HEK293 (cell line): ENCODE results near the gene ERVMER34-1.

Experiments used
- CTCF ChIA-PET: fragments of 350-600 bp; formaldehyde crosslinking; extraction: SDS; loops from one replicate; lab custom pipeline; 2021; ENCODE audit warnings: antibody characterized with exemption; lab: Yijun Ruan, JAX
- POLR2A ChIA-PET: fragments of 300-600 bp; formaldehyde crosslinking; extraction: SDS; loops from one replicate; lab custom pipeline; 2020; ENCODE audit warnings: antibody characterized with exemption, inconsistent platforms; lab: Yijun Ruan, JAX
- H3K27ac ChIP-seq: fragments of 200-500 bp; sonication (Bioruptor generic); 2 replicates; pipeline ENCODE4 v1.5.1; 2014; ENCODE audit warnings: low read depth, low read length, control low read depth, inconsistent platforms; ENCODE audit errors: extremely low read depth
- H3K36me3 ChIP-seq, 2 experiments: fragments of 200-500 bp in 1 of 2; sonication (Bioruptor generic) in 1 of 2; 1 replicate in 1 of 2; 2 replicates in 1 of 2; pipeline ENCODE4 v1.5.1; 2014 to 2017; ENCODE audit warnings: inconsistent platforms in 2 of 2, low read length in 2 of 2; ENCODE audit not compliant: control insufficient read depth in 2 of 2, insufficient read depth in 1 of 2
- H3K4me1 ChIP-seq: fragments of 200-500 bp; sonication (Bioruptor generic); 2 replicates; pipeline ENCODE4 v1.5.1; 2014; ENCODE audit warnings: mild to moderate bottlenecking, low read length, inconsistent platforms; ENCODE audit not compliant: control insufficient read depth, insufficient read depth
- H3K4me3 ChIP-seq: 2 replicates; pipeline ENCODE4 v1.5.1; 2011; ENCODE audit warnings: low read depth, mild to moderate bottlenecking, control low read depth, low read length, moderate library complexity
- H3K9me3 ChIP-seq: fragments of 200-500 bp; sonication (Bioruptor generic); 2 replicates; pipeline ENCODE4 v1.5.1; 2014; ENCODE audit warnings: low read depth, low read length, inconsistent platforms; ENCODE audit not compliant: control insufficient read depth, insufficient read depth
- GFI1B ChIP-seq: fragments of 450-650 bp; formaldehyde crosslinking; IDR thresholded peaks from 2 replicates; pipeline ENCODE4 v1.5.1; 2016; ENCODE audit warnings: missing biosample characterization, missing genetic modification characterization
- PRDM10 ChIP-seq: fragments of 450-650 bp; formaldehyde crosslinking; IDR thresholded peaks from 2 replicates; pipeline ENCODE4 v1.5.1; 2016; ENCODE audit warnings: missing biosample characterization, missing genetic modification characterization
- TCF7L2 ChIP-seq: IDR thresholded peaks from 2 replicates; pipeline ENCODE4 v1.6.1; 2011; ENCODE audit warnings: low read depth, mild to moderate bottlenecking, inconsistent platforms, low read length, moderate library complexity, borderline replicate concordance
- ZFP3 ChIP-seq: fragments of 450-650 bp; formaldehyde crosslinking; IDR thresholded peaks from 2 replicates; pipeline ENCODE4 v1.5.1; 2016; ENCODE audit warnings: low read depth, missing biosample characterization, missing genetic modification characterization
- ZFP41 ChIP-seq: fragments of 450-650 bp; formaldehyde crosslinking; IDR thresholded peaks from 2 replicates; pipeline ENCODE4 v1.5.1; 2016; ENCODE audit warnings: missing biosample characterization, missing genetic modification characterization, borderline replicate concordance
- ZNF146 ChIP-seq: fragments of 450-650 bp; formaldehyde crosslinking; IDR thresholded peaks from 2 replicates; pipeline ENCODE4 v1.5.1; 2016; ENCODE audit warnings: missing biosample characterization, missing genetic modification characterization
- ZNF155 ChIP-seq: fragments of 450-650 bp; formaldehyde crosslinking; IDR thresholded peaks from 2 replicates; pipeline ENCODE4 v1.5.1; 2016; ENCODE audit warnings: missing biosample characterization, missing genetic modification characterization
- ZNF16 ChIP-seq: fragments of 450-650 bp; formaldehyde crosslinking; IDR thresholded peaks from 2 replicates; pipeline ENCODE4 v1.5.1; 2016; ENCODE audit warnings: low read depth, missing biosample characterization, missing genetic modification characterization
- ZNF174 ChIP-seq: fragments of 450-650 bp; formaldehyde crosslinking; IDR thresholded peaks from 2 replicates; pipeline ENCODE4 v1.5.0; 2017; ENCODE audit warnings: missing biosample characterization, mild to moderate bottlenecking, missing genetic modification characterization
- ZNF214 ChIP-seq: fragments of 450-650 bp; formaldehyde crosslinking; IDR thresholded peaks from 2 replicates; pipeline ENCODE4 v1.5.1; 2017; ENCODE audit warnings: missing biosample characterization, mild to moderate bottlenecking, missing genetic modification characterization, borderline replicate concordance
- ZNF23 ChIP-seq: fragments of 450-650 bp; formaldehyde crosslinking; IDR thresholded peaks from 2 replicates; pipeline ENCODE4 v1.5.1; 2016; ENCODE audit warnings: missing biosample characterization, missing genetic modification characterization, borderline replicate concordance
- ZNF324 ChIP-seq: fragments of 450-650 bp; formaldehyde crosslinking; IDR thresholded peaks from 2 replicates; pipeline ENCODE4 v1.5.1; 2016; ENCODE audit warnings: missing biosample characterization, missing genetic modification characterization
- ZNF394 ChIP-seq: fragments of 450-650 bp; formaldehyde crosslinking; IDR thresholded peaks from 2 replicates; pipeline ENCODE4 v1.5.1; 2016; ENCODE audit warnings: missing biosample characterization, missing genetic modification characterization, mild to moderate bottlenecking, moderate library complexity, borderline replicate concordance
- ZNF48 ChIP-seq: fragments of 450-650 bp; formaldehyde crosslinking; IDR thresholded peaks from 2 replicates; pipeline ENCODE4 v1.5.1; 2016; ENCODE audit warnings: missing biosample characterization, missing genetic modification characterization
- ZNF549 ChIP-seq: fragments of 450-650 bp; IDR thresholded peaks from 2 replicates; pipeline ENCODE4 v1.5.1; 2018; ENCODE audit warnings: missing biosample characterization, missing genetic modification characterization, mild to moderate bottlenecking, inconsistent platforms, moderate library complexity
- ZNF600 ChIP-seq: fragments of 450-650 bp; formaldehyde crosslinking; IDR thresholded peaks from 2 replicates; pipeline ENCODE4 v1.5.1; 2016; ENCODE audit warnings: missing biosample characterization, missing genetic modification characterization
- ZNF701 ChIP-seq: fragments of 450-650 bp; formaldehyde crosslinking; IDR thresholded peaks from 2 replicates; pipeline ENCODE4 v1.5.1; 2016; ENCODE audit warnings: missing biosample characterization, missing genetic modification characterization
- TF ChIP-seq, protein P1 (sequence below): fragments of 450-650 bp; formaldehyde crosslinking; IDR thresholded peaks from 2 replicates; pipeline ENCODE4 v1.5.1; 2016; ENCODE audit warnings: missing biosample characterization, missing genetic modification characterization
- TF ChIP-seq, protein P2 (sequence below): fragments of 450-650 bp; formaldehyde crosslinking; IDR thresholded peaks from 2 replicates; pipeline ENCODE4 v1.5.1; 2017; ENCODE audit warnings: missing biosample characterization, missing genetic modification characterization
- TF ChIP-seq, protein P3 (sequence below): fragments of 450-650 bp; formaldehyde crosslinking; IDR thresholded peaks from 2 replicates; pipeline ENCODE4 v1.5.1; 2017; ENCODE audit warnings: missing biosample characterization, missing genetic modification characterization

The ERVMER34-1 gene

GRCh38 chr4:52729586-52729985 lies 21.6 kb downstream of the ERVMER34-1 start:
- H3K27ac ChIP-seq, result no peak overlapping the region
- H3K36me3 ChIP-seq, result no peaks in the 10 kb centered on the region
- no peak overlapping the region for H3K4me3 ChIP-seq
- H3K4me1 ChIP-seq, result no peaks in the 10 kb centered on the region
- ChIA-PET POLR2A (no interaction called here), CTCF (no interaction called here)
- TF ChIP-seq ZNF48 (tag by site-specific recombination) (no peak), GFI1B (tag by site-specific recombination) (no peak)
- TF ChIP-seq, all 188 proteins: peak for 0
- H3K9me3 ChIP-seq, result no peaks in the 10 kb centered on the region

- Histone ChIP-seq H3K4me1 (no peaks in the 10 kb centered on the region), H3K36me3 (no peaks in the 10 kb centered on the region), H3K9me3 (no peaks in the 10 kb centered on the region), H3K4me3 (no peak overlapping the region), H3K27ac (no peak overlapping the region)
- ChIA-PET CTCF (no interaction called here), POLR2A (no interaction called here)
- TF ChIP-seq TCF7L2, result no peak
- TF ChIP-seq ZNF394 (tag by site-specific recombination), result no peak
- TF ChIP-seq ZNF549 (tag by site-specific recombination), result no peak
- no peak for TF ChIP-seq ZFP3
- no peak for TF ChIP-seq ZNF174 (tag by site-specific recombination)
- no peak for TF ChIP-seq ZNF324 (tag by site-specific recombination)
- TF ChIP-seq, protein P1, sequence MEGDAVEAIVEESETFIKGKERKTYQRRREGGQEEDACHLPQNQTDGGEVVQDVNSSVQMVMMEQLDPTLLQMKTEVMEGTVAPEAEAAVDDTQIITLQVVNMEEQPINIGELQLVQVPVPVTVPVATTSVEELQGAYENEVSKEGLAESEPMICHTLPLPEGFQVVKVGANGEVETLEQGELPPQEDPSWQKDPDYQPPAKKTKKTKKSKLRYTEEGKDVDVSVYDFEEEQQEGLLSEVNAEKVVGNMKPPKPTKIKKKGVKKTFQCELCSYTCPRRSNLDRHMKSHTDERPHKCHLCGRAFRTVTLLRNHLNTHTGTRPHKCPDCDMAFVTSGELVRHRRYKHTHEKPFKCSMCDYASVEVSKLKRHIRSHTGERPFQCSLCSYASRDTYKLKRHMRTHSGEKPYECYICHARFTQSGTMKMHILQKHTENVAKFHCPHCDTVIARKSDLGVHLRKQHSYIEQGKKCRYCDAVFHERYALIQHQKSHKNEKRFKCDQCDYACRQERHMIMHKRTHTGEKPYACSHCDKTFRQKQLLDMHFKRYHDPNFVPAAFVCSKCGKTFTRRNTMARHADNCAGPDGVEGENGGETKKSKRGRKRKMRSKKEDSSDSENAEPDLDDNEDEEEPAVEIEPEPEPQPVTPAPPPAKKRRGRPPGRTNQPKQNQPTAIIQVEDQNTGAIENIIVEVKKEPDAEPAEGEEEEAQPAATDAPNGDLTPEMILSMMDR (tag by site-specific recombination), result no peak
- TF ChIP-seq ZFP41 (tag by site-specific recombination), result no peak
- TF ChIP-seq ZNF214 (tag by site-specific recombination), result no peak
- no peak for TF ChIP-seq ZNF701 (tag by site-specific recombination)
- TF ChIP-seq, protein P2, sequence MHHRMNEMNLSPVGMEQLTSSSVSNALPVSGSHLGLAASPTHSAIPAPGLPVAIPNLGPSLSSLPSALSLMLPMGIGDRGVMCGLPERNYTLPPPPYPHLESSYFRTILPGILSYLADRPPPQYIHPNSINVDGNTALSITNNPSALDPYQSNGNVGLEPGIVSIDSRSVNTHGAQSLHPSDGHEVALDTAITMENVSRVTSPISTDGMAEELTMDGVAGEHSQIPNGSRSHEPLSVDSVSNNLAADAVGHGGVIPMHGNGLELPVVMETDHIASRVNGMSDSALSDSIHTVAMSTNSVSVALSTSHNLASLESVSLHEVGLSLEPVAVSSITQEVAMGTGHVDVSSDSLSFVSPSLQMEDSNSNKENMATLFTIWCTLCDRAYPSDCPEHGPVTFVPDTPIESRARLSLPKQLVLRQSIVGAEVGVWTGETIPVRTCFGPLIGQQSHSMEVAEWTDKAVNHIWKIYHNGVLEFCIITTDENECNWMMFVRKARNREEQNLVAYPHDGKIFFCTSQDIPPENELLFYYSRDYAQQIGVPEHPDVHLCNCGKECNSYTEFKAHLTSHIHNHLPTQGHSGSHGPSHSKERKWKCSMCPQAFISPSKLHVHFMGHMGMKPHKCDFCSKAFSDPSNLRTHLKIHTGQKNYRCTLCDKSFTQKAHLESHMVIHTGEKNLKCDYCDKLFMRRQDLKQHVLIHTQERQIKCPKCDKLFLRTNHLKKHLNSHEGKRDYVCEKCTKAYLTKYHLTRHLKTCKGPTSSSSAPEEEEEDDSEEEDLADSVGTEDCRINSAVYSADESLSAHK (tag by site-specific recombination), result no peak
- TF ChIP-seq ZNF16 (tag by site-specific recombination), result no peak
- no peak for TF ChIP-seq PRDM10
- TF ChIP-seq, protein P3, sequence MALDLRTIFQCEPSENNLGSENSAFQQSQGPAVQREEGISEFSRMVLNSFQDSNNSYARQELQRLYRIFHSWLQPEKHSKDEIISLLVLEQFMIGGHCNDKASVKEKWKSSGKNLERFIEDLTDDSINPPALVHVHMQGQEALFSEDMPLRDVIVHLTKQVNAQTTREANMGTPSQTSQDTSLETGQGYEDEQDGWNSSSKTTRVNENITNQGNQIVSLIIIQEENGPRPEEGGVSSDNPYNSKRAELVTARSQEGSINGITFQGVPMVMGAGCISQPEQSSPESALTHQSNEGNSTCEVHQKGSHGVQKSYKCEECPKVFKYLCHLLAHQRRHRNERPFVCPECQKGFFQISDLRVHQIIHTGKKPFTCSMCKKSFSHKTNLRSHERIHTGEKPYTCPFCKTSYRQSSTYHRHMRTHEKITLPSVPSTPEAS (tag by site-specific recombination), result no peak
- TF ChIP-seq ZNF23, result no peak
- no peak for TF ChIP-seq ZNF600 (tag by site-specific recombination)
- no peak for TF ChIP-seq ZNF155 (tag by site-specific recombination)
- no peak for TF ChIP-seq ZNF146 (tag by site-specific recombination)
These were observed 22.5 kb downstream of the ERVMER34-1 start for GRCh38 chr4:52728691-52729240.
